WI38 (cell line): ENCODE results near the gene CLEC2D.
"Not testable (repeated sequence)": the region's sequence is repeated elsewhere in the genome, so short reads cannot be mapped to it uniquely, and the experiment has no call there.

Source experiments
- H3K4me3 ChIP-seq: 2 replicates; pipeline ENCODE4 v1.5.1; 2011; ENCODE audit warnings: low read depth, mild to moderate bottlenecking, control low read depth, low read length
- CTCF ChIP-seq: IDR thresholded peaks from 2 replicates; pipeline ENCODE4 v1.5.1; 2012; ENCODE audit warnings: low read depth, mild to moderate bottlenecking, control low read depth, low read length

CLEC2D gene

GRCh38 chr12:9636150-9636850 is 33.2 kb upstream of the CLEC2D start:
- no peak overlapping the region for H3K4me3 ChIP-seq
- TF ChIP-seq CTCF: no peak

GRCh38 chr12:9636851-9637206 is 32.7 kb upstream of the CLEC2D start:
- no peak overlapping the region for H3K4me3 ChIP-seq
- TF ChIP-seq CTCF: no peak

GRCh38 chr12:9640024-9640423 is 29.5 kb upstream of the CLEC2D start:
- no peak overlapping the region for H3K4me3 ChIP-seq
- no peak for TF ChIP-seq CTCF

GRCh38 chr12:9642606-9643265 is 26.8 kb upstream of the CLEC2D start:
- no peak overlapping the region for H3K4me3 ChIP-seq
- no peak for TF ChIP-seq CTCF

GRCh38 chr12:9643266-9643660 is 26.2 kb upstream of the CLEC2D start:
- no peak for TF ChIP-seq CTCF
- no peak overlapping the region for H3K4me3 ChIP-seq

GRCh38 chr12:9644985-9645551 is 24.4 kb upstream of the CLEC2D start:
- not testable (repeated sequence) for H3K4me3 ChIP-seq

DNA sequence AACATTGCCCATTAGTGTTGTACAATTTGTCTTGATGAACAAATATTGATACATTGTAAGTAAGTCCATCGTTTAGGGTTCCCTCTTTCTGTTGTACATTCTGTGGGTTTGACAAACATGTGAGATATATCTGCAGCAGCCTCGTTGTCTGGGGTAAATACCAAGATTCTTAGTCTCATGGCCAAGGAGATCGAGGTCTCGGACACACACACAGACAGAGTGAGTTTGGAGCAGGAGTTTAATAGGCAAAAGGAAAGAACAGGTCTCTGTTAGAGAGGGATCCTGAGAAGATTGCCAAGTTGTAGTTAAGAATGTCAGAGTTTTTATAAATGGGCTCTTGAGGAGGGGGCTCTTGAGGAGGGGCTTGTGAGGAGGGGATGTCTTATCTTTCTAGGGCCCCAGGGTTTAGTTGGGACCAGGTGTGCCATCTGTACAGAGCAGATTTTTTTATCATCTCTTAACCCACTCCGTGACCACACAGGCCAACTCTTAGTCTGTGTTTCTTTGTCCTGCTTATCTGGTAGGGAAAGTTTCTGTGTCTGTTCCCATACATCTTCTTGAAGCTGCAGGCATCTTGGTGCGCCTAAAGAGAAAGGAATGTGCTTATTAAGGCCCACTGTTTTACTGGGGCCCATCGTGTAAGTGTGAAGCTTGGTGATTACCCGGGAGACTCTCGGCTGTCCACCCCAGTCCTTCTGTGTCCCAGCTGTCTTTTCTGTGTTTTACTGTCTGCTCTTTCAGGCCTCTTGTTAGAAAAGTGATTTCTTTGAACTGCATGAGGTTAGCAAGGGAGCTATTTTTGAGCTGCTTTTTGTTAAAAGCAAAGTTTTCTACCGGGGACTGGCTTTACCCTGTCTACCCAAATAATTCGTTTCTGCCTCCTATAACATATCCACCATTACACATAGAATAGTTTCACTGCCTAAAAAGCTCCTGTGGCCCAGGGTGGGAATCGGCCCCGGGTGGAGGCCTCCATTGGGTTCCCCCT is 22.4 kb upstream of the CLEC2D start:
- TF ChIP-seq CTCF: no peak
- peak overlapping the region; percentile 78 for H3K4me3 ChIP-seq
